HG02884 (cell line): ENCODE data around the gene BEST3.

Experiments
- ATAC-seq: cut with Tn5 transposase; IDR thresholded peaks from one replicate; pipeline ENCODE4 v1.9.1; 2021; ENCODE audit warnings: mild to moderate bottlenecking, moderate library complexity; ENCODE audit not compliant: unreplicated experiment

The BEST3 gene

GRCh38 chr12:69655616-69656340, 43.3 kb downstream of the BEST3 start:
- no peak for ATAC-seq

- ATAC-seq = no peak
These were observed 45.4 kb downstream of the BEST3 start for GRCh38 chr12:69653703-69654102.

GRCh38 chr12:69651922-69652321, 47.2 kb downstream of the BEST3 start:
- ATAC-seq = no peak

GRCh38 chr12:69649529-69649928, 49.6 kb downstream of the BEST3 start:
- ATAC-seq = no peak

- ATAC-seq = no peak
These were observed 50.6 kb downstream of the BEST3 start for GRCh38 chr12:69648476-69648875.

- no peak for ATAC-seq
These were observed 51.9 kb downstream of the BEST3 start for GRCh38 chr12:69647178-69647577.

GRCh38 chr12:69645031-69645430, 54.1 kb downstream of the BEST3 start:
- ATAC-seq = no peak

- ATAC-seq = no peak
These were observed 54.6 kb downstream of the BEST3 start for GRCh38 chr12:69644511-69644910.

- ATAC-seq = no peak
These were observed 56.6 kb downstream of the BEST3 start for GRCh38 chr12:69642531-69642930.

GRCh38 chr12:69641546-69641945, 57.6 kb downstream of the BEST3 start:
- ATAC-seq = no peak

- ATAC-seq = peak; percentile 86
These were observed 59.6 kb downstream of the BEST3 start for GRCh38 chr12:69639400-69640016.

- ATAC-seq = no peak
These were observed 66.0 kb downstream of the BEST3 start for GRCh38 chr12:69633061-69633460.

GRCh38 chr12:69630191-69630590, 68.9 kb downstream of the BEST3 start:
- ATAC-seq = no peak

- no peak for ATAC-seq
These were observed 71.6 kb downstream of the BEST3 start for GRCh38 chr12:69627501-69627900.

- ATAC-seq = no peak
These were observed 75.1 kb downstream of the BEST3 start for GRCh38 chr12:69623970-69624369.

GRCh38 chr12:69621551-69621950, 77.6 kb downstream of the BEST3 start:
- no peak for ATAC-seq

GRCh38 chr12:69620921-69621320, 78.2 kb downstream of the BEST3 start:
- no peak for ATAC-seq

GRCh38 chr12:69620077-69620476, 79.0 kb downstream of the BEST3 start:
- no peak for ATAC-seq

- ATAC-seq = no peak
These were observed 80.1 kb downstream of the BEST3 start for GRCh38 chr12:69619050-69619449.

GRCh38 chr12:69616025-69616424, 83.1 kb downstream of the BEST3 start:
- ATAC-seq = no peak

GRCh38 chr12:69613351-69613750, 85.8 kb downstream of the BEST3 start:
- no peak for ATAC-seq

GRCh38 chr12:69610729-69611128, 88.4 kb downstream of the BEST3 start, which contains the start of gene LRRC10:
TSS of gene LRRC10 (minus strand) at chr12:69610907. CDS start at chr12:69610838, 69 bp downstream.
- no peak for ATAC-seq

GRCh38 chr12:69610126-69610525, 89.0 kb downstream of the BEST3 start:
- no peak for ATAC-seq
